ENCODE measurements around the gene RBM15.

RBM15 gene

DNA sequence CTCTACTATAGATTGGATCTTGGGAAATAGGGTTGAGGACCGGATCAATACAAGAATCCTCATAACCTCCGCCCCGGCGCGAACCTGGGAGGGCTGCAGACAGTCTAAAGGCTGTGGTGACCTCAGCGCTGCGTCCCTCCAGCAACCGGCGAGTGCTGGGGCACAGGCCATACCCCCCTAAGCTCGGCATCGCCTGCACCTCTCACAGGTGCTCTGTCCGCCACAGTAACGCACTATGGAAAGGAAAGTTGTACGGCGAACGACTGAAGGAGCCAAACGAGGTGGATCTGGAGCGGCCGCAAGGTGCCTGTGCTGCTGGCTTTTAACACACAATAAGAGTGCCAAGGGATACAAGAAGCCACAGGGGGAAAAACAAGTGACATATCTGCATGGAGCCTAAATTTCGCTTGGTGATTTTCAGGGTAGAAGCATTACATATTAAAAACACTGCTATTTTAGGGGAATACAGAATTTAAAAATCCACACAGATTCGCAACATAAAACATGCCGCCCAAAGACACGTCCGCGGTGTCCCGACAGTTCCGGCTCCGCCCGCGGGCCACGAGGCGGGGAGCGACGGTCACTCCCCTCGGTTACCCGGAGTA lies 1.4 kb upstream of the RBM15 start:
- no peak for DNase-seq (ENCODE audit: low read depth, low spot score)
- peak overlapping the region; percentile 84 for H3K4me3 ChIP-seq (ENCODE audit: low read depth, low read length)
- ChIA-PET POLR2A (interaction anchor here (0.8 to 1.3 kb wide), 3 partner anchors 12 to 127 kb away, joined by 3 to 4 read pairs (median 3); no protein-coding TSS in a partner anchor), CTCF (interaction anchor here (0.6 to 11.4 kb wide), 21 partner anchors 10 to 160 kb away, joined by 3 to 150 read pairs (median 8); partner anchors contain the start of gene KCNC4)
- TF ChIP-seq CTCF (IDR thresholded peaks at IDR 0.05; ENCODE audit: insufficient read depth, low read length, missing control alignments) = no peak

- POLR2A ChIA-PET = interaction anchor here (0.7 to 1.4 kb wide), 12 partner anchors 10 to 131 kb away, joined by 3 to 6 read pairs (median 4); partner anchors contain the start of gene KCNC4
- peak overlapping the region; percentile 84 for H3K4me3 ChIP-seq (ENCODE audit: low read depth, low read length)
- TF ChIP-seq CTCF (IDR thresholded peaks at IDR 0.05; ENCODE audit: insufficient read depth, low read length, missing control alignments) = peak; percentile 50
- CTCF ChIA-PET = interaction anchor here (0.7 to 11.4 kb wide), 24 partner anchors 10 to 204 kb away, joined by 3 to 150 read pairs (median 6); partner anchors contain the start of genes KCNC4 and SLC16A4
- no peak for DNase-seq (ENCODE audit: low read depth, low spot score)
Measured at GRCh38 chr1:110338309-110338885, 780 bp upstream of the RBM15 start.

GRCh38 chr1:110339407-110340206 lies 430 bp downstream of the RBM15 start:
- DNase-seq (ENCODE audit: low read depth, low spot score) = no peak
- CTCF ChIA-PET = interaction anchor here (0.9 to 11.4 kb wide), 17 partner anchors 9 to 206 kb away, joined by 3 to 150 read pairs (median 12); partner anchors contain the start of genes KCNC4 and SLC16A4
- peak; percentile 65 for TF ChIP-seq CTCF (IDR thresholded peaks at IDR 0.05; ENCODE audit: insufficient read depth, low read length, missing control alignments)
- peak overlapping the region; percentile 98 for H3K4me3 ChIP-seq (ENCODE audit: low read depth, low read length)
- POLR2A ChIA-PET = interaction anchor here (0.5 to 1.4 kb wide), 10 partner anchors 9 to 132 kb away, joined by 3 to 6 read pairs (median 4); partner anchors contain the start of gene KCNC4

DNA sequence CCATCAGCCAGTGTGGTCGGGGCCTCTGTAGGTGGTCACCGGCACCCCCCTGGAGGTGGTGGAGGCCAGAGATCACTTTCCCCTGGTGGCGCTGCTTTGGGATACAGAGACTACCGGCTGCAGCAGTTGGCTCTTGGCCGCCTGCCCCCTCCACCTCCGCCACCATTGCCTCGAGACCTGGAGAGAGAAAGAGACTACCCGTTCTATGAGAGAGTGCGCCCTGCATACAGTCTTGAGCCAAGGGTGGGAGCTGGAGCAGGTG lies 961 bp downstream of the RBM15 start:
- POLR2A ChIA-PET = no interaction called here
- CTCF ChIA-PET = interaction anchor here (0.9 to 11.4 kb wide), 9 partner anchors 8 to 143 kb away, joined by 3 to 150 read pairs (median 38); partner anchors contain the start of gene KCNC4
- no peak for TF ChIP-seq CTCF (IDR thresholded peaks at IDR 0.05; ENCODE audit: insufficient read depth, low read length, missing control alignments)
- no peak for DNase-seq (ENCODE audit: low read depth, low spot score)
- H3K4me3 ChIP-seq (ENCODE audit: low read depth, low read length) = peak overlapping the region; percentile 98

DNA sequence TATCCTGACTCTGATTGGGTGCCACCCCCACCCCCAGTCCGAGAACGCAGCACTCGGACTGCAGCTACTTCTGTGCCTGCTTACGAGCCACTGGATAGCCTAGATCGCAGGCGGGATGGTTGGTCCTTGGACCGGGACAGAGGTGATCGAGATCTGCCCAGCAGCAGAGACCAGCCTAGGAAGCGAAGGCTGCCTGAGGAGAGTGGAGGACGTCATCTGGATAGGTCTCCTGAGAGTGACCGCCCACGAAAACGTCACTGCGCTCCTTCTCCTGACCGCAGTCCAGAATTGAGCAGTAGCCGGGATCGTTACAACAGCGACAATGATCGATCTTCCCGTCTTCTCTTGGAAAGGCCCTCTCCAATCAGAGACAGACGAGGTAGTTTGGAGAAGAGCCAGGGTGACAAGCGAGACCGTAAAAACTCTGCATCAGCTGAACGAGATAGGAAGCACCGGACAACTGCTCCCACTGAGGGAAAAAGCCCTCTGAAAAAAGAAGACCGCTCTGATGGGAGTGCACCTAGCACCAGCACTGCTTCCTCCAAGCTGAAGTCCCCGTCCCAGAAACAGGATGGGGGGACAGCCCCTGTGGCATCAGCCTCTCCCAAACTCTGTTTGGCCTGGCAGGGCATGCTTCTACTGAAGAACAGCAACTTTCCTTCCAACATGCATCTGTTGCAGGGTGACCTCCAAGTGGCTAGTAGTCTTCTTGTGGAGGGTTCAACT lies 2.1 kb downstream of the RBM15 start:
- DNase-seq (ENCODE audit: low read depth, low spot score) = no peak
- ChIA-PET POLR2A (no interaction called here), CTCF (interaction anchor here (1.3 to 11.4 kb wide), 5 partner anchors 31 to 139 kb away, joined by 3 to 150 read pairs (median 23); partner anchors contain the start of gene KCNC4)
- H3K4me3 ChIP-seq (ENCODE audit: low read depth, low read length) = peak overlapping the region; percentile 12
- TF ChIP-seq CTCF (IDR thresholded peaks at IDR 0.05; ENCODE audit: insufficient read depth, low read length, missing control alignments) = no peak
